ENCODE measurements around the gene MAP3K5. TPM values are rescaled to one million over a fixed set of nuclear protein-coding genes. Genes with fewer than 3 reads are reported as not detected.
"Not testable (repeated sequence)": the region's sequence is repeated elsewhere in the genome, so short reads cannot be mapped to it uniquely, and the experiment has no call there.

Gene MAP3K5
- total RNA-seq, 1 donor from 2014 or later: 54.6 TPM

DNA sequence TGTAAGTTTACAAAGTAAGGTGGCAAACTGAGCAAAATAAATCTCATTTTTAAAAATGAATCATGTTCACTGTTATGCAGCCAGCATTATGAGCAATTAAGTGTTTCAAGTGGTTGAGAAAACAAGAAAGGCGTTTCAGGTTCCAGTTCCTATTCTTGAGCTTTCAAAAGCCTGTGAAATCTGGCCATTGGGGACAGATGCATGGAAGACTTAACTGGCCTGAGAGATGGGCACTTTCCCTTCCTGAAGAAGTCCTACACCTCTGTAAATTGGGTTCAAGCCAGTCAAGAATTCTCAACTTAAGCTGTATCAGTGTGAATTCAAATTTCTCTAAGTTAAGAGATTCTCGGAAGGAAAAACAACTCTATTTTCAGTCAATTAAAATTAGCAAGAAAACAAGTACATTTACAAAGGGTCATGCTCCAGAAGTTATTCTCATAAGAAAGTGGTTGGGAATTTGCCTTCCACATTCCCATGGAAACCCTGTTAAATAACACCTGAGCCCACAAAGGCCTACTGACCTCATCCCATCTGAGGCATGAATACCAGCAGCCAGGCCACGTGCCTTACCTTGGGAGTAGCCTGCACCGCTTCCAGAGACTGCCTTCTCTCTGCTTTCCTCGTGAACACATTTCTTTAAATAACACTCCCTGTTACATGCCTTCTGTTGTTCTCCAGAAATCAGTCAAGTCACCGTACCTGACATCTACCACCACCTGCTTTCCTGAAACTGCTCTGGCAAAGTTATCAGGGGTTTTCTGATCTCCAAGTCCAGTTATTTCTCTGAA, 19.4 kb downstream of the MAP3K5 start:
- DNase-seq (ENCODE audit: low spot score): no peak

DNA sequence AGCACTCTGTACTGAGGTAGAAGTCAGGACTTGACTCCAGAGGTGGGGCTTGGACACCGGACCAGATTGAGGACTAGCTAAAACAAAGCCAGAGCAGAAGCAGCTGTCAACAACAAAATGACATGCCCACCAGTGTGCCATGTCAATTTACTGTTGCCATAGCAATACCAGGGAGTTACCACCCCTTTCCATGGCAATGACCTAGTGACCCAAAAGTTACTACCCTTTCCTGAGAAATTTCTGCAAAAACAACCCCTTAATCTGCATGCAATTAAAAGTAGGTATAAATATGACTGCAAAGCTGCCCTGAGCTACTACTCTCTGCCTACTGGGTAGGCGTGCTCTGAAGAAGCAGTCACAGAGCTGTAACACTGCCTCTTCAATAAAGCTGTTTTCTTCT, 21.0 kb downstream of the MAP3K5 start:
- no peak for DNase-seq (ENCODE audit: low spot score)

- no peak for DNase-seq (ENCODE audit: low spot score)
Observed at GRCh38 chr6:136769759-136770158, 22.5 kb downstream of the MAP3K5 start.

DNA sequence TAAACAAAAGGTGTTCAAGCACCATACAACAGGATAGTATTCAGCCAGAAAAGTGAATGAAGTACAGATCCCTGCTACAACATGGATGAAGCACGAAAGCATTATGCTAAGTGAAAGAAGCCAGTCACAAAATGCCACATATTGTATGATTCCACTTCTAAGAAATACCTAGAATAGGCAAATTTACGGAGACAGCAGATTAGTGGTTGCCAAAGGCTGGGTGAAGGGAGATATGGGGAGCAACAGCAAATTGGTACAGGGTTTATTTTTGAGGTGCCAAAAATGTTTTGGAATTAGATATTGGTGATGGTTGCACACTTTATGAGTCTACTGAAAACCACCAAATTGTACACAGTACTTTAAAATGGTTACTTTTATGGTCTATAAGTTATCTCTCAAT, 23.2 kb downstream of the MAP3K5 start:
- no peak for DNase-seq (ENCODE audit: low spot score)

DNA sequence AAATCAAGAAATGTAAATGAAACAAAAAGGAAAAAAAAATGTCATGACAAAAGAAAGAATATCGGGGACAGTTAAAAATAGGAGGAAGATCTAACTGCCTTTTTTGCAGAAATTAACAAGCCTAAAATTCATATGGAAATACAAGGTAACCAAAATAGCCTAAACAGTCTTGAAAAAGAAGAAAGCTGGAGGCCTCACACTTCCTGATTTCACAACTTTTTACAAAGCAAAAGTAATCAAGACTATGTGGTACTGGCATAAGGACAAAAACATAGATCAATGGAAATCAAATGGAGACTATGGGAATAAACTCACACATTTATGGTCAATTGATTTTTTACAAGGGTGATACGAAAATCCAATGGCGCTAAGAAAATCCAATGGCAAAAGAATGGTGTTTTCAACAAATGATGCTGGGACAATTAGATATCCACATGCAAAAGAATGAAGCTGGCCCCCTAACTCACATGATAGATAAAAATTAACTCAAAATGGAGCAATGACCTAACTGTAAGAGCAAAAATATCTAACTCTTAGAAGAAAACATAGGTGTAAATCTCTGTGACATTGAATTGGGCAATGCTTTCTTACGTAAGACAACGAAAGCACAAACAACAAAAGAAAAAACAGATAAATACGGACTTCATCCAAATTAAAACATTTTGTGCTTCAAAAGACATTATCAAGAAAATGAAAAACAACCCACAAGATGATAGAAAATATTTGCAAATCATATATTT, 24.5 kb downstream of the MAP3K5 start:
- DNase-seq (ENCODE audit: low spot score): no peak

DNA sequence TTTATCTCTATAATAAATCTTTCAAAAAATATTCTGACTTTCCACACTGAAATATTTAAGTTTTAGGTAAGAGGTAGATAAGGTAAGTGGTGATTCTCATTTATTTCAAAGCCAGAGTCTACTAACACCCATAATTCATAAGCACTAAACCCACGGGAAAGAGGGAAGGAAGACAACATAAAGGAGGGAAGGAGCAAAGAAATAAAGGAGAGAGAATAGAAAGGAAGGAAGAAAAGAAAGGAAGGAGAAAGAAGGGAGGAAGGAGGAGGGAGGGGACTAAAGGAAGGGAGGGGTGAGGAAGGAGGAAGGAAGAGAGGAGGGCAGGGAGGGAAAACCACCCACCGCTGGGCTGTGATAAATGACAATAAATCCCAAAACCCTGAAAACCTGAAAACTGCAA, 25.2 kb downstream of the MAP3K5 start:
- DNase-seq (ENCODE audit: low spot score): no peak

- no peak for DNase-seq (ENCODE audit: low spot score)
Observed at GRCh38 chr6:136766274-136766673, 26.0 kb downstream of the MAP3K5 start.

DNA sequence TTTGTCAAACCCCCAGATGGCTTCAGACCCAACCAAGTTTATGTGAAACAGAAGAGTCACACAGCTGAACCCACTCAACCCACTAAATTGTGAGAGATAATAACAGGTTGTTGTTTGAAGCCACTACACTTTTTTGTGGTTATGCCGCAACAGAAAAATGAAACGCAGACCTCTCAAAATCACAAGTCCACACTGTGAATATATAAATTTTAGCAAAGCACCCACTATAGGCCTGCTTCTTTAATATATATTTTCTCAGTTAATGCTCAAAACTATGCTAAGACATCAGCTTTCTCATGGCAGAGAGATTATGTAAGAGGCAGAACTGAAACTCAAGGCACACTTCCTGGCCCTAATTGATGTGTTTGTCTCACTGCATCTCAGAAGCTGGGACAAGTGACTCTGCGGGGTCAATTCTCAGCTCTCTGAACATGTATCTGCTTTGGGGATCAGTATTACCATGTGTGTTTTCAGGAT, 27.7 kb downstream of the MAP3K5 start:
- no peak for DNase-seq (ENCODE audit: low spot score)

DNA sequence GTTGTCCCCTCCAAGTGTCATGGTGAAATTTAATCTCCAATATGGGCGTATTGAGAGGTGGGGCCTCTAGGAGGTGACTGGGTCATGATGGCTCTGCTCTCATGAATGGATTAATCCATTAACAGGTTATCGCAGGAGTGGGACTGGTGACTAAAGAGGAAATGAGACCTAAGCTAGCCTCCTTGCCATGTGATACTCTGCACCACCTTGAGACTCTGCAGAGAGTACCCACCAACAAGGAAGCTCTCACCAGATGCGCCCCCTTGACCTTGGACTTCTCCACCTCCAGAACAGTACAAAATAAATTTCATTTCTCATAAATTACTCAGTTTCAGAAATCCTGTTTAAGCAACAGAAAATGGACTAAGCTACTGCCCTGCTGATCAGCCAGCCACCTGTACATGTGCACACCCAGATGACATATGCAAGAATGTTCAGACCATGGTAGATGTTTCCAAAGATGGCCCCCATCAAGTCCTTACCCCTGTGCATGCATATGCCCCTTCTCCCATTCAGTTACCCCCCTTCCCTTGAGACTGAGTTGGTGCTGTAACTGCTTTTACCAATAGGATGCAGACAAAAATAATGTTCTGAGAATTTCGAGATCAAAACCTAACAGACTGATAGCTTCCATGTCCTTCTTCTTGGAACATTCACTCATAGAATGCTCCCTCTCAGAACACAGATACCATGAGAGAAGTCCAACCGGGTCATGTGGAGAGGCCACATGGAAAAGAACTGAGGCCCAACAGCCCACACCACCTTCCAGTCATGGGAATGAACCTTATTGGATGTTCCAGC, 28.4 kb downstream of the MAP3K5 start:
- DNase-seq (ENCODE audit: low spot score): no peak

DNA sequence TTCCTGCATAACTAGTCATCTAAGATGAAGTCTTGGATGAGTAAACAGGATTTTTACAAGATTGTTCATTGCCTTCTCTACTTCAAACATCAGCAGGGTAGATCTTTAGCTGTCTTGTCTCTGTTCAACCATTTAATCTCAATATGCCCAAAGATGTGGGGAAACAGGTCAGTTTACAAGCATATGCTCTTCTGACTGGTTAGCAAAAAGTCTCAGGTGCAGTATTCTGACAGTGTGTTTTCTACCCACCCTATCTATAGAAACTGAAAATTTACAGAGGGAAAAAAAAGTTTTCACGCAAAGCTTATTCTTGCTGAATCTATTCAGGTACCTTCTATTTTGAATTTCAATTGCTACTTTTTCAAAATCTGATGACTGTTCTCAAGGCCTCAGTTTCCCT, 29.0 kb downstream of the MAP3K5 start:
- DNase-seq (ENCODE audit: low spot score): no peak

DNA sequence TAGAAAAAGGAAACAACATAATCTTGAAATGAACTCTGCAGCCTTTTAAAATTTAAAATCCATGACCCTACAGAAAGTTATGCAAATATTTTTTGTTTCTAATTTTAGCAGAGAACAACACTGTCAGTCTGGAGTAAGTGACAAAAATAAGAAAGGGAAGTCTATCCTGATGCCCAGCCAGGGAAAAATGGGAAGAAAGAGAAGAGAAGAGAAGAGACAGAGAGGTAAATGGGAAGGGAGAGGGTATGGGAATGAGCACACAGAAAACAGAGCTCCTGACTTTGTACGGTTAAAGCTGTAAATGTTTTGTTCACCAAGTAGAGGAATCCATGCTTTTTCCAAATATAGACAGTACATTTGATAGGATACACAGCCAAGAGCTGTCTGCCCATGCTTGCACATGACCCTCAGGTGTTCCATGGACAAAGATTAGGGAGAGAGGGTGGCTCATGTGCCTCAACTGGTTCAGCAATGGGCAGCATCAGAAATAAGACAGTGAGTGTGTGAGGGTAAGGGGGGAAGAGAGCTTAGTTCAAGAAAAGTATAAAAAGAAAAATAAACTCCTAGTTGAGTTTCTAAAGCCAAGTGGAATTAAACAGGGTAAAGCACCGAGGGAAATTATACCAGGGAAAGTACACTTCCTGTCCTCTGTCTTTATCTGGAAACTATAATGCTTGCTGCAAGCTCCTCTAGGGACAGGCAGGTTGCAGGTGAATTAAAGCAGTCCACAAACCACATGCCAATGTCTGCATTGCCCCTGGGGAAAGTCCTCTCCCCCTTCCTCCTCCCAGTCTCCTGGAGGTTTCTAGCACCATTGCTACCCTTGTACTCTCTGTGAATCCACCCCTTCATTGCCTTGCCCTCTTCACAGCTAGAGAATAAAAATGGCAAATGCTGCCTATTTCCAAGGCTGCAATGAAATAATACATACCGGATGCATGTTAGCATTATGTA, 30.0 kb downstream of the MAP3K5 start:
- DNase-seq (ENCODE audit: low spot score): no peak

DNA sequence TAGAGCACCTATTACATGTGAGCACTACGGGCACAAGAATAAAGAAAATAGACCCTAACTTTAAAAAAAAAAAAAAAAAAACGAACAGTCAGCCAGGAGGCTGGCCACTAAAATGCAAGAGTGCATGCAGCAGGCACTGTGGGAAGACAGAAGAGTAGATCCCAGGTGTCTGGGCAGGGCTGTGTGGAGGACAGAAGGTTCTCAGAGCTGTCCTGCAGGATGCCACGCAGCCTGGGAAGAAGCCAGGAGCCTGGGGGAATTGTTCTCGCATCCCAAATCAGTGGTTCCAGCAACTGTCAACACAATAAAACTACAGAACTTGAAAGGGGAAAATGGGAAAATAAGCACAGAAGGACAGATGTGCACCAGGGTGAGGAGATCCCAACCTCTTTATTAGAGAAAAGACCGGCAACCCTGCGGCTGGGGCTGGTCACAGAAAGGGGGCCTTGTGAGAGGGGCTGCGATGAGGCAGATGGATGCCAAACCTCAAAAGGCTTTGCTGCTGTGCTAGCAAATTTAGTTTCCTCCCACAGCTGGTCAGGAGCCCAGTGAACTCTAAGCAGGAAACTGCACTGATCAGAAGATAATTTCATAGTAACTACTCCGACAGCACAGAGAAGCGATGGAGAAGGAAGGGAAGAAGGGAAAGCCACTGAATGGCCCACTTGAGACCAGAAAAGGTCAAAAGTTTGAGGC, 30.9 kb downstream of the MAP3K5 start:
- peak; percentile 61 for DNase-seq (ENCODE audit: low spot score)

- not testable (repeated sequence) for DNase-seq (ENCODE audit: low spot score)
Observed at GRCh38 chr6:136760781-136761180, 31.5 kb downstream of the MAP3K5 start.

GRCh38 chr6:136757150-136757549, 35.1 kb downstream of the MAP3K5 start:
- DNase-seq (ENCODE audit: low spot score): no peak

DNA sequence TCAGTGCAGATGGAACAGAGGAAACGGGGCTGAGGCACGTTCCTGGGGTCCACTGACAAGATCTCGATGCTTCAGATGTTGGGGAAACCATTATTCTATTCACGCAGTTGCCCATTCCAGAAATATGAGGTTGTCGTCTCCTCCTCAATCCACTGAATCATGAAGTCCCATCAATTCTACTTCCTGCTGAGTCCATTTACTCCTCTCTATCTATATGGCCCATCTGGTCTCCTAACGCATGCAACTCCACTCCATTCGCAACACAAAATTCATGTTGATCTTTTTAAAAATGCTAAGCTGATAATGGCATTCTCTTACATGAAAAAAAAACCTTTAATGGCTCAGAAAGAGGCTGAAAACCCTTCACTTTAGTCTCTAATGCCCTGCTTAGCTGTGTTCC, 37.5 kb downstream of the MAP3K5 start:
- DNase-seq (ENCODE audit: low spot score): no peak

DNA sequence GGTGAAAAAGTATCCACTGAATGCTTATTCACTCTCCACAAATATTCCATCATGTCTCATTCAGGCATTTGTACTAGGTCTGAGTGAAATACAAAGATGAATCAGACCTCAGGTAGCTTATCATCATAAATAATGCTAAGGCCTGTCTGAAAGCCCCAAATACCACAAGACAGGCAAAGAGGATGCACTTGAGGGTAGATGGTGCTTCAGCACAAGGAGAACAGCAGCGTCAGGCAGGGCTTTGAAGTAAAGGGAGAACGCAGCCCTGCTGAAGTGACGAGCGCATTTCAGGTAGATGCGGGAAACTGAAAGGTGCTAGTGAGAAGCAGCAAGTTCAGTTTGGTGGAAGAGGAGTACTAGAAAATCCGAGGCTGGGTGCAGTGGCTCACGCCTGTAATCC, 38.7 kb downstream of the MAP3K5 start:
- DNase-seq (ENCODE audit: low spot score): no peak

DNA sequence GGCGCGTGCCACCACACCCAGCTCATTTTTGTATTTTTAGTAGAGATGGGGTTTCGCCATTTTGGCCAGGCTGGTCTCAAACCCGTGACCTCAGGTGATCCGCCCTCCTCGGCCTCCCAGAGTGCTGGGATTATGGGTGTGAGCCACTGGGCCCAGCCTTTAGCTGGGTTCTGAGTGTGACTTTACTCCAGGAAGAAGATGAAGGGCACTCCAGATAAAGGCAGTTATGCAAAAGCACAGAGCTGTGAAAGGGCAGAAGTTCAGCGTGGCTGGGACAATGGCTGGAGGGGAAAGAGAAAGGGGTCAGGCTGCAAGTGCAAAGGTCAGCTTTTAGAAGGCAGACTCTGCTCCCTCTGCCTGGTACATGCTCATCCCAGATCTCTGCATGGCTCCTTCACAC, 39.7 kb downstream of the MAP3K5 start:
- DNase-seq (ENCODE audit: low spot score): no peak

DNA sequence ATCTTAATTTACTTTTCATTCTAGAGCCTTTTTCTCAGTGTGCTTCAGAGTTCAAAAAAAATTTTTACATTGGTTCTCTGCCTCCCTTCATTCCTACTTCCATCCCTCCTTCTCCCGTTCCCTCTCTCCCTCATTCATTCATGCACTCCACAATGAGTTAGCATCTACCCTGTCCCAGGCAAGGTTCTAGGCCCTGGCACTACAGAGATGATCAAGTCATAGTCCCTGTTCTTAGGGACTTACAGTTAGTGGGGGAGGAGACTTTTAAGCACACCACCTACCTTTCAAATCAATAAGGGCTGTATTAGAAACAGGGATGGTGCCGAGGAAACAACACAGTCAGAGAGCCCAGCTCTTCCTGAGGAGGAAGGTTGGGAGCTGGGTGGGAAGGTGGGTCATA, 40.3 kb downstream of the MAP3K5 start:
- DNase-seq (ENCODE audit: low spot score): no peak

GRCh38 chr6:136751522-136751956, 40.7 kb downstream of the MAP3K5 start:
- no peak for DNase-seq (ENCODE audit: low spot score)

DNA sequence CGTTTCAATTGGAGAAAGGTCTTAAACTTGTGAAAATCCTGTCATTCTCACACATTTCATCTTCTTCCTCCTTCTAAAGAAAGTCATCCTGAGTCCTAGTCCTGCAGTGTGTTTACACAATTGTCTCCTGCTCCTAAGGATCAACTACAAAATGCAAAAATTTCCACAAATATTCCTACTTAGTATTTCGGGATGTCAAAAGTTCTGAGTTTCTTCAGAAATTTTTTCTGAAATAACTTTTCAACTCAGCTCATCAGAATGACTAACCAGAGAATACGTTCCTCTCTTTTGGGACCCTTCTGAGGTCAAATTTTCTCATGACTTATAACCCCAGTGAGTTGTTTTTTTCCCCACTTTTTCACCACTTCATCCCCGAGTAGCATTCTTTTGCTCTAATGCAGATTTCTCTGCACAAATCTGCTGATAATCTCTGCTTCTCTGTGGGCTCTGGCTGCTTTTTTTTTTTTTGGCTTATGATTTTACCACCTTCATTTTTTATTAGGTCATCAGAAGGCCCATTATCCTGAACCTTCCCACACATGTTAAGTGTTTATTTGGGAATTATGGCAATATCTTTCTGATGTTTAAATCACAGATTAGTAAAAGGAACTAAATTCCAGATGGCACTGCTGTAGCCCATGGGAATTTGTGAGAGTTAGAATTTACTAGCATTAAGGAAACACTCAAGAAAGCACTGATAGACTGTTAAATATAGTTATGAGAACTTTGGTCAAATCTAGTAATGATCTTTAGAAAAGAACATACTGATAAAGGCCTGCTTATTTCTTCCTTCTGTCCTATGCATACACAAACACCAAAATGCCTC, 41.4 kb downstream of the MAP3K5 start:
- DNase-seq (ENCODE audit: low spot score): no peak

All from ureter (tissue), 1 donor.